ENCODE results near the gene SLC9B2.

- no peak for TF ChIP-seq GATA3 (IDR thresholded peaks at IDR 0.05; ENCODE audit: low read depth, low read length)
- TF ChIP-seq GATA2 (IDR thresholded peaks at IDR 0.05; ENCODE audit: low read depth, low read length), result no peak
These were observed at the start of gene SLC9B2 for GRCh38 chr4:103076747-103077347.
